GM19035 (cell line): ENCODE data around the gene ADAM12.

Experiments used
- ATAC-seq: cut with Tn5 transposase; IDR thresholded peaks from one replicate; pipeline ENCODE4 v1.9.1; 2021; ENCODE audit not compliant: unreplicated experiment

Gene ADAM12

GRCh38 chr10:126315494-126316177 lies 72.6 kb downstream of the ADAM12 start:
- no peak for ATAC-seq

GRCh38 chr10:126314863-126315493 lies 73.3 kb downstream of the ADAM12 start:
- no peak for ATAC-seq

- ATAC-seq = no peak
Measured at GRCh38 chr10:126312167-126312566, 76.1 kb downstream of the ADAM12 start.

- no peak for ATAC-seq
Measured at GRCh38 chr10:126309228-126309883, 78.9 kb downstream of the ADAM12 start.

- no peak for ATAC-seq
Measured at GRCh38 chr10:126302826-126303665, 85.2 kb downstream of the ADAM12 start.

GRCh38 chr10:126302476-126302756 lies 85.9 kb downstream of the ADAM12 start:
- ATAC-seq = no peak

- no peak for ATAC-seq
Measured at GRCh38 chr10:126301701-126302475, 86.4 kb downstream of the ADAM12 start.

GRCh38 chr10:126294451-126294850 lies 93.8 kb downstream of the ADAM12 start:
- ATAC-seq = no peak

- ATAC-seq = no peak
Measured at GRCh38 chr10:126290232-126290631, 98.0 kb downstream of the ADAM12 start.

GRCh38 chr10:126288547-126289493 lies 99.5 kb downstream of the ADAM12 start:
- no peak for ATAC-seq

GRCh38 chr10:126286256-126286780 lies 102.0 kb downstream of the ADAM12 start:
- ATAC-seq = no peak

GRCh38 chr10:126283307-126283706 lies 105.0 kb downstream of the ADAM12 start:
- ATAC-seq = no peak

- ATAC-seq = no peak
Measured at GRCh38 chr10:126278851-126279250, 109.4 kb downstream of the ADAM12 start.

- ATAC-seq = no peak
Measured at GRCh38 chr10:126277181-126277580, 111.1 kb downstream of the ADAM12 start.

GRCh38 chr10:126272526-126272925 lies 115.8 kb downstream of the ADAM12 start:
- ATAC-seq = no peak

GRCh38 chr10:126270111-126270510 lies 118.2 kb downstream of the ADAM12 start:
- no peak for ATAC-seq

- no peak for ATAC-seq
Measured at GRCh38 chr10:126268013-126268920, 120.0 kb downstream of the ADAM12 start.
